ENCODE results near the gene NFATC1.

Gene NFATC1

DNA sequence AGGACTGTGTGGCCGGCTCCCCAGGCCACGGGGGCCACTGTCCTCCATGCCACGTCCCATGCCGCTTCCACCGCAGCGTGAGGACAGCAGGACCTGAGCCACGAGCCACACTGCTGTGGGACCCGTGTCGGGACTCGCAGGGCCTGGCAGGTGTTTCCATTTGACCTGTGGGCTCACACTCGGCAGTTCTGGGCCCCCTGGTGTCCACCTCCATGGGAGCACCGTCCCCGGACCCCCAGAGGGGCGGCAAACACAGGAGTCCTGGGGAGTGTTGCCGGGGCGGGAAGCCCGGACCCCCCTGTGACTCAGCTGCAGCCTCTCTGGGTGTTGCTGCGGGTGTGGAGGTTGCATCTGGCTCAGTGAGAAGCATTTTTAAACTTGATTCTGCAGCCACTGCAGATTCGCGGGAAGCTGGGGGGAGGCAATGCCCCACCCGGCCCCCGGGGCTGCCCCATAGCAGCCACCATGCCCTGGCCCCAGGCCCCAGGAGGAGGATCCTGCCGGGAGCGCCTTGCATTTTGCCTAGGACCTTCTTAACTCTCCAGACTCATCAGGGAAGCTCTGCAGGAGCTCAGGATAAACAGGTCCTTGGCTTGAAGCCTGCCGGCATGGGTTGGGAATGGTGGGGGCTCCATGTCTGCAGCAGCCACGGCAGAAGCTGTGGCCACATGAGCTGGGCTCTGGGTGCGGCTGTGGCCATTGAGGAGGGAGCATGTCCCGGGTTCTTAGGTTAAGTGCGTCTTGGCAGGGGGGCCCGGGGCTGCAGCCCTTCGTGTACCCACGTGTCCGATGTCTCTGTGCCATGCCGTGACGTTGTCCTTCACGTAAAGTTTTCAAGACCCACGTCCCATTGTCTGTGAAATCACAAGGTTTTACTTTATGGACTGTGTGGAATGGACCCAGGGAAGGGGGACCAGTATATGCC lies 30.9 kb downstream of the NFATC1 start:
- no peaks in the 10 kb centered on the region for H3K27me3 ChIP-seq (replicated peaks in 2 of 5; ENCODE audit: control insufficient read depth in 4 of 5, insufficient read depth in 5 of 5, low read length in 4 of 5)
- WGBS (ENCODE audit: insufficient coverage), result 96% methylated on average over 37 of the region's 37 CpGs
- H3K4me1 ChIP-seq (ENCODE audit: control extremely low read depth in 1 of 4, control insufficient read depth in 4 of 4, insufficient read depth in 4 of 4, low read length in 3 of 4), result peaks cover 0 to 16% (median 8%) of the 10 kb centered on the region in 4 experiments
- ChIA-PET CTCF (interaction anchor here (0.7 to 2.3 kb wide), 6 partner anchors 13 to 44 kb away, joined by 3 to 9 read pairs (median 4); no protein-coding TSS in a partner anchor), POLR2A (interaction anchor here (0.7 kb wide), 1 partner anchor 24 kb away, joined by 4 read pairs; no protein-coding TSS in a partner anchor)
- no peak overlapping the region for H3K4me3 ChIP-seq (ENCODE audit: control insufficient read depth in 1 of 7, extremely low read depth in 1 of 7, insufficient read depth in 4 of 7, low read depth in 2 of 7, low read length in 6 of 7)
- no peak for DNase-seq
- peaks cover under 1 to 18% (median 10%) of the 10 kb centered on the region in 4 experiments for H3K36me3 ChIP-seq (ENCODE audit: control insufficient read depth in 4 of 4, insufficient read depth in 4 of 4, low read length in 3 of 4)
- no peaks in the 10 kb centered on the region for H3K9me3 ChIP-seq (ENCODE audit: control extremely low read depth in 1 of 5, control insufficient read depth in 4 of 5, insufficient read depth in 2 of 5, low read depth in 1 of 5, low read length in 4 of 5)
- H3K27ac ChIP-seq (ENCODE audit: insufficient read depth in 1 of 2, low read depth in 1 of 2, low read length in 2 of 2, poor library complexity in 1 of 2, severe bottlenecking in 2 of 2), result no peak overlapping the region

DNA sequence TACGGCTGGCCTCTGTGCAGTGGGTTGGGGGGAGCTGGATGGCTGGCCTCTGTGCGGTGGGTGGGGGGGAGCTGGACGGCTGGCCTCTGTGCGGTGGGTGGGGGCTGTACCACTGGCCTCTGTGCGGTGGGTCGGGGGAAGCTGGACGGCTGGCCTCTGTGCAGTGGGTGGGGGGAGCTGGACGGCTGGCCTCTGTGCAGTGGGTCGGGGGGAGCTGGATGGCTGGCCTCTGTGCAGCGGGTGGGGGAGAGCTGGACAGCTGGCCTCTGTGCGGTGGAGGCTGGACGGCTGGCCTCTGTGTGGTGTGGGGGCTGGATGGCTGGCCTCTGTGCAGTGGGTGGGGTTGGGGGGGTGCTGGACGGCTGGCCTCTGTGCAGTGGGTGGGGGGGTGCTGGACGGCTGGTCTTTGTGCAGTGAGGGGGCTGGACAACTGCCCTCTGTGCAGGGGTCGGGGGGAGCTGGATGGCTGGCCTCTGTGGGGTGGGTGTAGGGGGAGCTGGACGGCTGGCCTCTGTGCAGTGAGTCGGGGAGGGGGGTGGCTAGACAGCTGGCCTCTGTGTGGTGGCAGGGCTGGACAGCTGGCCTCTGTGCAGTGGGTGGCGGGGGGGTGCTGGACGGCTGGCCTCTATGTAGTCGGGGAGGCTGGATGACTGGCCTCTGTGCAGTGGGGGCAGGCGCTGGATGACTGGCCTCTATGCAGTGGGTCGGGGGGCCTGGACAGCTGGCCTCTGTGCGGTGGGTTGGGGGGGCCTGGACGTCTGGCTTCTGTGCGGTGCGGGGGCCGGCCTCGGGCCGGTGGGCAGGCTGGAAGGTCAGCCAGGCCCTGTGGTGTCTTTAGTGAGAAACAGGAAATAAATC lies 31.9 kb downstream of the NFATC1 start:
- H3K4me1 ChIP-seq (ENCODE audit: control extremely low read depth in 1 of 4, control insufficient read depth in 4 of 4, insufficient read depth in 4 of 4, low read length in 3 of 4), result peaks cover 0 to 16% (median 8%) of the 10 kb centered on the region in 4 experiments
- H3K9me3 ChIP-seq (ENCODE audit: control extremely low read depth in 1 of 5, control insufficient read depth in 4 of 5, insufficient read depth in 2 of 5, low read depth in 1 of 5, low read length in 4 of 5), result no peaks in the 10 kb centered on the region
- POLR2A ChIA-PET, result no interaction called here
- no peak overlapping the region for H3K27ac ChIP-seq (ENCODE audit: insufficient read depth in 1 of 2, low read depth in 1 of 2, low read length in 2 of 2, poor library complexity in 1 of 2, severe bottlenecking in 2 of 2)
- H3K4me3 ChIP-seq (ENCODE audit: control insufficient read depth in 1 of 7, extremely low read depth in 1 of 7, insufficient read depth in 4 of 7, low read depth in 2 of 7, low read length in 6 of 7), result no peak overlapping the region
- peaks cover 0 to 18% (median 7%) of the 10 kb centered on the region in 4 experiments for H3K36me3 ChIP-seq (ENCODE audit: control insufficient read depth in 4 of 4, insufficient read depth in 4 of 4, low read length in 3 of 4)
- CTCF ChIA-PET, result interaction anchor here (0.7 to 2.3 kb wide), 6 partner anchors 12 to 47 kb away, joined by 3 to 9 read pairs (median 4); no protein-coding TSS in a partner anchor
- DNase-seq, result no peak
- WGBS (ENCODE audit: insufficient coverage), result 96% methylated on average over 15 of the region's 29 CpGs
- H3K27me3 ChIP-seq (replicated peaks in 2 of 5; ENCODE audit: control insufficient read depth in 4 of 5, insufficient read depth in 5 of 5, low read length in 4 of 5), result no peaks in the 10 kb centered on the region

DNA sequence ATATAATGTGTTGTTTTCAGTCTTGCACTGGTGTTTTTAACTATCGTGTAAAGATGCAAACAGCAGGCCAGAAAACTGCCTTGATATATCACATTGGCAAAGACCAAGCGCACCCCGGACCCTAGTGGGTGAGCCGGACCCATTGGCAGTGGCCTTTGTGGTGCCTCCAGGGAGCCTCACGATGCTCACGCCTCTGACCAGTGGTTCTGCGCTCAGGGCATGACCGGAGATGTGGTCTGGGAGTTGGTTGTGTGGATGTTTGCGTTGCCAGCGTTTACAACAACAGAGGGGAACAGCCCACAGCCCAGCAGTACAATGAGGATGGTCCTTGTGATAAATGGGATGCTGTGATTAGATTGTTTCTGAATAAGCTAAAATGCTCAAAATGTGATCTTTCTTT lies 32.6 kb downstream of the NFATC1 start:
- 99% methylated on average over 10 of the region's 10 CpGs for WGBS (ENCODE audit: insufficient coverage)
- H3K9me3 ChIP-seq (ENCODE audit: control extremely low read depth in 1 of 5, control insufficient read depth in 4 of 5, insufficient read depth in 2 of 5, low read depth in 1 of 5, low read length in 4 of 5), result no peaks in the 10 kb centered on the region
- peaks cover 0 to 16% (median 8%) of the 10 kb centered on the region in 4 experiments for H3K4me1 ChIP-seq (ENCODE audit: control extremely low read depth in 1 of 4, control insufficient read depth in 4 of 4, insufficient read depth in 4 of 4, low read length in 3 of 4)
- no peak for DNase-seq
- no peak overlapping the region for H3K4me3 ChIP-seq (ENCODE audit: control insufficient read depth in 1 of 7, extremely low read depth in 1 of 7, insufficient read depth in 4 of 7, low read depth in 2 of 7, low read length in 6 of 7)
- H3K27me3 ChIP-seq (replicated peaks in 2 of 5; ENCODE audit: control insufficient read depth in 4 of 5, insufficient read depth in 5 of 5, low read length in 4 of 5), result no peaks in the 10 kb centered on the region
- H3K27ac ChIP-seq (ENCODE audit: insufficient read depth in 1 of 2, low read depth in 1 of 2, low read length in 2 of 2, poor library complexity in 1 of 2, severe bottlenecking in 2 of 2), result no peak overlapping the region
- ChIA-PET POLR2A (no interaction called here), CTCF (interaction anchor here (1.0 to 2.3 kb wide), 3 partner anchors 11 to 48 kb away, joined by 3 to 9 read pairs (median 5); no protein-coding TSS in a partner anchor)
- H3K36me3 ChIP-seq (ENCODE audit: control insufficient read depth in 4 of 4, insufficient read depth in 4 of 4, low read length in 3 of 4), result peaks cover 0 to 21% (median 8%) of the 10 kb centered on the region in 4 experiments

DNA sequence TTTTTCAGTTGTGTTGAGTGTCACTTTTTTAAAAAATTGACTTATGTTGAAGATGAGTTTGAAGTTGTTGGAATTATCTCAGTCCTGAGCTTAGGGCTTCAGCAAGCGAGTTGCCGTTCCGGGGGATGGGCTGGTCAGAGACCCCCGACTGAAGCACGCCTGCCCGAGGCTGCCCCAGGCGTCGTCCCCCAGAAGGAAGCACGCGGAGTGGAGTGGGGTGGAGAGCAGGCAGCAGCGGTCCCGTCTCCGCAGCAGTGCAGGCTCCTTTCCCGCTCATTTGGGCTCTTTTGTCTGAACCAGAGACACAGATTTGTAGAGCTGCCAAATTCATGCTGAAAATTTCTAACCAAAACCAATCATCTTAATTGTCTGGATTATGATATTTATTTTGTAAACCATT lies 33.7 kb downstream of the NFATC1 start:
- peaks cover 0 to 28% (median 13%) of the 10 kb centered on the region in 4 experiments for H3K36me3 ChIP-seq (ENCODE audit: control insufficient read depth in 4 of 4, insufficient read depth in 4 of 4, low read length in 3 of 4)
- H3K4me3 ChIP-seq (ENCODE audit: control insufficient read depth in 1 of 7, extremely low read depth in 1 of 7, insufficient read depth in 4 of 7, low read depth in 2 of 7, low read length in 6 of 7), result no peak overlapping the region
- peaks cover 0 to 16% (median 8%) of the 10 kb centered on the region in 4 experiments for H3K4me1 ChIP-seq (ENCODE audit: control extremely low read depth in 1 of 4, control insufficient read depth in 4 of 4, insufficient read depth in 4 of 4, low read length in 3 of 4)
- no peak overlapping the region for H3K27ac ChIP-seq (ENCODE audit: insufficient read depth in 1 of 2, low read depth in 1 of 2, low read length in 2 of 2, poor library complexity in 1 of 2, severe bottlenecking in 2 of 2)
- DNase-seq, result no peak
- H3K27me3 ChIP-seq (replicated peaks in 2 of 5; ENCODE audit: control insufficient read depth in 4 of 5, insufficient read depth in 5 of 5, low read length in 4 of 5), result no peaks in the 10 kb centered on the region
- 97% methylated on average over 7 of the region's 14 CpGs for WGBS (ENCODE audit: insufficient coverage)
- CTCF ChIA-PET, result interaction anchor here (0.8 to 1.5 kb wide), 3 partner anchors 9 to 49 kb away, joined by 3 to 5 read pairs (median 3); no protein-coding TSS in a partner anchor
- H3K9me3 ChIP-seq (ENCODE audit: control extremely low read depth in 1 of 5, control insufficient read depth in 4 of 5, insufficient read depth in 2 of 5, low read depth in 1 of 5, low read length in 4 of 5), result no peaks in the 10 kb centered on the region
- POLR2A ChIA-PET, result interaction anchor here (0.6 kb wide), 1 partner anchor 91 kb away, joined by 3 read pairs; no protein-coding TSS in a partner anchor

DNA sequence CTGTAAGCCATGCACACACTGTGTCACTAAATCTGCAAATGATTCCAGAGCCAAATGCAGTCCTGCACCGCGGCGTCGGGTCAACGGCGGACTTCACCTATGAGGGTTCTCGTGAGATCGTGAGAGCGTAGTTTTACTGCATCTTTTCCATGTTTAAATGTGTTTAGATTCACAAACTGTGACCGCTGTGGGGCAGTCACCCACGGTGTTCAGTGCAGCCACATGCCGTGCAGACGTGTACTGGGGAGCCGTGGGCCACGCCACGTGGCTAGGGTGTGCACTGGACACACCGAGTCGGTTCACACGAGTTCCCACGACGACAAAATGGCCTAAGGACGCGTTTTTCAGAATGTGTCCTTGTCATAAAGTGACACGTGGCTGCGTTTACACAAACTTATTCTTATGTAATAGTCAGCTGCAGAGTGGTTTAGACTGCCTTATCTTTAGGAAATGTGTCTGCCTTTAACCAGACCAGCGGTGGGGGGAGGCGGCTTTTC lies 34.1 kb downstream of the NFATC1 start:
- ChIA-PET POLR2A (no interaction called here), CTCF (interaction anchor here (0.8 to 3.0 kb wide), 7 partner anchors 8 to 50 kb away, joined by 3 to 10 read pairs (median 3); no protein-coding TSS in a partner anchor)
- DNase-seq, result peak; percentile 50 to 82 (median 69)
- H3K4me3 ChIP-seq (ENCODE audit: control insufficient read depth in 1 of 7, extremely low read depth in 1 of 7, insufficient read depth in 4 of 7, low read depth in 2 of 7, low read length in 6 of 7), result no peak overlapping the region
- no peak overlapping the region for H3K27ac ChIP-seq (ENCODE audit: insufficient read depth in 1 of 2, low read depth in 1 of 2, low read length in 2 of 2, poor library complexity in 1 of 2, severe bottlenecking in 2 of 2)
- H3K9me3 ChIP-seq (ENCODE audit: control extremely low read depth in 1 of 5, control insufficient read depth in 4 of 5, insufficient read depth in 2 of 5, low read depth in 1 of 5, low read length in 4 of 5), result no peaks in the 10 kb centered on the region
- peaks cover 2 to 33% (median 18%) of the 10 kb centered on the region in 4 experiments for H3K36me3 ChIP-seq (ENCODE audit: control insufficient read depth in 4 of 4, insufficient read depth in 4 of 4, low read length in 3 of 4)
- peaks cover 0 to 16% (median 8%) of the 10 kb centered on the region in 4 experiments for H3K4me1 ChIP-seq (ENCODE audit: control extremely low read depth in 1 of 4, control insufficient read depth in 4 of 4, insufficient read depth in 4 of 4, low read length in 3 of 4)
- 60% methylated on average over 24 of the region's 27 CpGs for WGBS (ENCODE audit: insufficient coverage)
- H3K27me3 ChIP-seq (replicated peaks in 2 of 5; ENCODE audit: control insufficient read depth in 4 of 5, insufficient read depth in 5 of 5, low read length in 4 of 5), result no peaks in the 10 kb centered on the region

DNA sequence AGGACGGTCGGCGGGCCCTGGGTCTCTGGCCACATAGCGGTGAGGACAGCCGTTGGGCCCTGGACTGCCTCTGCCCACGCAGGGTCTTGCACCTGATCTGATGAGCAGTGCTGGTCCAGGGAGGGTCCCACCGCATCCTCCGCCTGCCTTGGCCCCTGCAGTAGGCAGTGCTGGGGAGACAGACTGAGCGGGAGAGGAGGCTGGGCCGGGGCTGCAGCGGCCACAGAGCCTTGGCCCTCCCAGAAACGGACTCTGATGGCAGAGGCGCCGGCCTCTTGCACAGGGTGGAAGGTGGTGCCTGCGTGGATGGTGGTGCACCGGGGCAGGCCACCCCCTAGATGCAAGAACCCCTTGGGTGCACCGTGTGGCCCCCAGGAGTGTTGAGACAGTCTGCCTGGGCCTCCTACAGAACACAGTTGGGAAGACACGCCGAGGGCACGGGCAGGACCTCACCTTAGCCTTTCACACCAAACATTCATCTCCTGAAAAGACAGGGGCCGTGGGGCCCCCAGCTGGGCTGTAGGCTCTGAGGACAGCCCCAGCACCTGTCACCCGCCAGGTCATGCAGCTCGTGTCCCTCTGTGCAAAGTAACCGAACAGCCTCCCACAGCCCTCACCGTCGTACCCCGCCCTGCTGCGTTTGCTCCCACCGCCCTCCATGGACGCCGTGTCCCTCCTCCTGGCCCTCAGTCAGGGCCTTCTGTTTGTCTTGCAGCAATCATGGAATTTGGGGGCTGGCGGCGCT lies 36.8 kb downstream of the NFATC1 start:
- Histone ChIP-seq H3K9me3 (ENCODE audit: control extremely low read depth in 1 of 5, control insufficient read depth in 4 of 5, insufficient read depth in 2 of 5, low read depth in 1 of 5, low read length in 4 of 5) (no peaks in the 10 kb centered on the region), H3K4me1 (ENCODE audit: control extremely low read depth in 1 of 4, control insufficient read depth in 4 of 4, insufficient read depth in 4 of 4, low read length in 3 of 4) (peaks cover 0 to 16% (median 8%) of the 10 kb centered on the region in 4 experiments), H3K36me3 (ENCODE audit: control insufficient read depth in 4 of 4, insufficient read depth in 4 of 4, low read length in 3 of 4) (peaks cover 2 to 35% (median 17%) of the 10 kb centered on the region in 4 experiments), H3K27me3 (replicated peaks in 2 of 5; ENCODE audit: control insufficient read depth in 4 of 5, insufficient read depth in 5 of 5, low read length in 4 of 5) (no peaks in the 10 kb centered on the region), H3K4me3 (ENCODE audit: control insufficient read depth in 1 of 7, extremely low read depth in 1 of 7, insufficient read depth in 4 of 7, low read depth in 2 of 7, low read length in 6 of 7) (no peak overlapping the region), H3K27ac (ENCODE audit: insufficient read depth in 1 of 2, low read depth in 1 of 2, low read length in 2 of 2, poor library complexity in 1 of 2, severe bottlenecking in 2 of 2) (no peak overlapping the region)
- no peak for DNase-seq
- POLR2A ChIA-PET, result interaction anchor here (1.0 kb wide), 1 partner anchor 10 kb away, joined by 3 read pairs; no protein-coding TSS in a partner anchor
- CTCF ChIA-PET, result interaction anchor here (1.0 to 3.0 kb wide), 2 partner anchors 14 to 53 kb away, joined by 4 to 10 read pairs; no protein-coding TSS in a partner anchor
- 95% methylated on average over 27 of the region's 33 CpGs for WGBS (ENCODE audit: insufficient coverage)
